Measurements from ENCODE around the gene EFCAB6. TPM values are rescaled to one million over a fixed set of nuclear protein-coding genes. Genes with fewer than 3 reads are reported as not detected.
"Not testable (repeated sequence)": the region's sequence is repeated elsewhere in the genome, so short reads cannot be mapped to it uniquely, and the experiment has no call there.

Gene EFCAB6
- total RNA-seq, 1 experiment from 2014 or later, result 2.5 TPM

GRCh38 chr22:43666457-43666856 lies 145.6 kb downstream of the EFCAB6 start:
- POLR2A ChIA-PET (ENCODE audit: unreplicated experiment), result no interaction called here
- no peaks in the 10 kb centered on the region for H4K20me1 ChIP-seq (ENCODE audit: insufficient read depth)
- CTCF ChIA-PET, result no interaction called here
- H3K27ac ChIP-seq, result no peak overlapping the region
- DNase-seq, result no peak
- H3K4me3 ChIP-seq, result no peak overlapping the region
- TF ChIP-seq, protein P1, sequence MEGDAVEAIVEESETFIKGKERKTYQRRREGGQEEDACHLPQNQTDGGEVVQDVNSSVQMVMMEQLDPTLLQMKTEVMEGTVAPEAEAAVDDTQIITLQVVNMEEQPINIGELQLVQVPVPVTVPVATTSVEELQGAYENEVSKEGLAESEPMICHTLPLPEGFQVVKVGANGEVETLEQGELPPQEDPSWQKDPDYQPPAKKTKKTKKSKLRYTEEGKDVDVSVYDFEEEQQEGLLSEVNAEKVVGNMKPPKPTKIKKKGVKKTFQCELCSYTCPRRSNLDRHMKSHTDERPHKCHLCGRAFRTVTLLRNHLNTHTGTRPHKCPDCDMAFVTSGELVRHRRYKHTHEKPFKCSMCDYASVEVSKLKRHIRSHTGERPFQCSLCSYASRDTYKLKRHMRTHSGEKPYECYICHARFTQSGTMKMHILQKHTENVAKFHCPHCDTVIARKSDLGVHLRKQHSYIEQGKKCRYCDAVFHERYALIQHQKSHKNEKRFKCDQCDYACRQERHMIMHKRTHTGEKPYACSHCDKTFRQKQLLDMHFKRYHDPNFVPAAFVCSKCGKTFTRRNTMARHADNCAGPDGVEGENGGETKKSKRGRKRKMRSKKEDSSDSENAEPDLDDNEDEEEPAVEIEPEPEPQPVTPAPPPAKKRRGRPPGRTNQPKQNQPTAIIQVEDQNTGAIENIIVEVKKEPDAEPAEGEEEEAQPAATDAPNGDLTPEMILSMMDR (conservative IDR thresholded peaks at IDR 0.05), result no peak
- no peak for TF ChIP-seq EZH2 (IDR thresholded peaks at IDR 0.05; ENCODE audit: low read depth)
- no TSS peak for BruUV-seq (replicated peaks)
- no peaks in the 10 kb centered on the region for H3K79me2 ChIP-seq (ENCODE audit: low read depth)
- H3K27me3 ChIP-seq (ENCODE audit: insufficient read depth, low read depth), result peaks cover 91% of the 10 kb centered on the region
- H3K9me2 ChIP-seq (ENCODE audit: insufficient read depth), result no peaks in the 10 kb centered on the region
- no peaks in the 10 kb centered on the region for H3K4me1 ChIP-seq (replicated peaks; ENCODE audit: insufficient read depth)
- no peaks in the 10 kb centered on the region for H3K9me3 ChIP-seq (ENCODE audit: insufficient read depth, low read depth)
- H3F3A ChIP-seq (ENCODE audit: insufficient read depth, low read depth), result no peaks in the 10 kb centered on the region
- H3K4me2 ChIP-seq, result no peak overlapping the region
- intact Hi-C loops (cut with micrococcal nuclease; ENCODE audit: unreplicated experiment), result no loop called here
- H3K36me3 ChIP-seq (ENCODE audit: low read depth), result no peaks in the 10 kb centered on the region
- H2AFZ ChIP-seq, result no peak overlapping the region

DNA sequence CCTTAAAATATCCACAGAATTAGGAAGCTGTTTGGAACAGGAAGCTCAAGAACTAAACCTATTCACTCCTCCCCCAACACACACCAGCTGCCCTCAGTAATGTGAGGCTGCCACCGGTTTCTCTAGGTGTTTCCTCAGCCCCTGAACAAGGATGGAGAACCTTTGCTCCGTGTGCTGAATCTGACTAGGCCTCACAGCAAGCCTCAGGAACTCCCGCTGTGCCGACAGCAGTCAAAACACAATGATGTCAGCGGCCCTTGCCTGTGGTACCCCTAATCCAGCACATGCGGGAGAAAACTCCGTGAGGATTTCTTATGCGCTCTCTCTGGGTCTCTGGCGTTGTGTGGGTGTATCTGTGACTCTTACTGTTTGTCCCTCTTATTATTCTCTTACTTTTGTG lies 153.3 kb downstream of the EFCAB6 start:
- TF ChIP-seq, protein P1 (conservative IDR thresholded peaks at IDR 0.05), result no peak
- no peak for TF ChIP-seq EZH2 (IDR thresholded peaks at IDR 0.05; ENCODE audit: low read depth)
- H3K79me2 ChIP-seq (ENCODE audit: low read depth), result no peaks in the 10 kb centered on the region
- CTCF ChIA-PET, result no interaction called here
- H4K20me1 ChIP-seq (ENCODE audit: insufficient read depth), result no peaks in the 10 kb centered on the region; the same call in 1 of the 2 replicates
- no TSS peak for BruUV-seq (replicated peaks)
- no peak for DNase-seq
- POLR2A ChIA-PET (ENCODE audit: unreplicated experiment), result no interaction called here
- peaks cover 91% of the 10 kb centered on the region for H3K27me3 ChIP-seq (ENCODE audit: insufficient read depth, low read depth)
- no peaks in the 10 kb centered on the region for H3K9me3 ChIP-seq (ENCODE audit: insufficient read depth, low read depth)
- no peaks in the 10 kb centered on the region for H3K36me3 ChIP-seq (ENCODE audit: low read depth)
- no peak overlapping the region for H3K4me3 ChIP-seq
- H2AFZ ChIP-seq, result no peak overlapping the region
- no peaks in the 10 kb centered on the region for H3F3A ChIP-seq (ENCODE audit: insufficient read depth, low read depth)
- no peak overlapping the region for H3K4me2 ChIP-seq
- H3K9me2 ChIP-seq (ENCODE audit: insufficient read depth), result no peaks in the 10 kb centered on the region
- intact Hi-C loops (cut with micrococcal nuclease; ENCODE audit: unreplicated experiment), result no loop called here
- no peaks in the 10 kb centered on the region for H3K4me1 ChIP-seq (replicated peaks; ENCODE audit: insufficient read depth)
- no peak overlapping the region for H3K27ac ChIP-seq

DNA sequence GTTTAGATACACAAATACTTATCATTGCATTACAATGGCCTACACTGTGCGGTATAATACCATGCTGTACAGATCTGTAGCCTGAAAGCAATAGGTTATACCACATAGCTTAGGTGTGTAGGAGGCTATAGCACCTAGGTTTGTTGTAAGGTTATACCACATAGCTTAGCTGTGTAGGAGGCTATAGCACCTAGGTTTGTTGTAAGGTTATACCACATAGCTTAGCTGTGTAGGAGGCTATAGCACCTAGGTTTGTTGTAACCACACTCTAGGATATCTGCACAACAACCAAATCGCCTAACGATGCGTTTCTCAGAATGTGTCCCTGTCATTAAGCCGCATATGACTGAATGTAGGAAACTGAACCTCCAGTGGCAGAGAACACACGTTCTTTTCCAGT lies 155.5 kb downstream of the EFCAB6 start:
- H3K27me3 ChIP-seq (ENCODE audit: insufficient read depth, low read depth), result peaks cover 94% of the 10 kb centered on the region
- H3K4me1 ChIP-seq (replicated peaks; ENCODE audit: insufficient read depth); H4K20me1 ChIP-seq (ENCODE audit: insufficient read depth); BruUV-seq (replicated peaks); DNase-seq; H3K4me2 ChIP-seq; H3K79me2 ChIP-seq (ENCODE audit: low read depth); H3K4me3 ChIP-seq; POLR2A ChIA-PET (ENCODE audit: unreplicated experiment); H3K27ac ChIP-seq; H3K36me3 ChIP-seq (ENCODE audit: low read depth); CTCF ChIA-PET; intact Hi-C loops (cut with micrococcal nuclease; ENCODE audit: unreplicated experiment); H3K9me3 ChIP-seq (ENCODE audit: insufficient read depth, low read depth); H2AFZ ChIP-seq; H3F3A ChIP-seq (ENCODE audit: insufficient read depth, low read depth); H3K9me2 ChIP-seq (ENCODE audit: insufficient read depth): not testable (repeated sequence)

DNA sequence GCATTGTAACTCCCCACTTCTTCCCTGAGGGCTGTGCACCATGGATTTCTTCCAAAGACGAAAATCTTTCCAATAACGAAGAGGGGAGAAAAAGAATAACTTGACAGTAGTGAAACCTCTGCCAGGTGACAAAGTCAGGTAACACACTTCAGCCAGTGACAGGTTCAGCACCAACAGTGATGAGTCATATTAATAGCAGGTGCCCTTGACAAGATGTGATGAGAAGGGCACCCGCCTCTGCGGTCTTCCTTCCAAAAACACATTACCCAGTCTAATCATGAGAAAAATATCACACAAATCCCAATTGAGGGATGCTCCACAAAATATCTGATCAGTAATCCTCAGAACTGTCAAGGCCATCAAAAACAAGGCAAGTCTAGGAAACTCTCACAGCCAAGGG lies 157.8 kb downstream of the EFCAB6 start:
- H3K9me2 ChIP-seq (ENCODE audit: insufficient read depth), result no peaks in the 10 kb centered on the region
- intact Hi-C loops (cut with micrococcal nuclease; ENCODE audit: unreplicated experiment), result no loop called here
- H3F3A ChIP-seq (ENCODE audit: insufficient read depth, low read depth), result no peaks in the 10 kb centered on the region
- no peak overlapping the region for H3K4me3 ChIP-seq
- H3K36me3 ChIP-seq (ENCODE audit: low read depth), result no peaks in the 10 kb centered on the region
- H3K27me3 ChIP-seq (ENCODE audit: insufficient read depth, low read depth), result peaks cover 89% of the 10 kb centered on the region
- H4K20me1 ChIP-seq (ENCODE audit: insufficient read depth), result no peaks in the 10 kb centered on the region; the same call in 1 of the 2 replicates
- BruUV-seq (replicated peaks), result no TSS peak
- H3K27ac ChIP-seq, result no peak overlapping the region
- H3K9me3 ChIP-seq (ENCODE audit: insufficient read depth, low read depth), result no peaks in the 10 kb centered on the region
- H3K4me2 ChIP-seq, result no peak overlapping the region
- no peak for DNase-seq
- TF ChIP-seq, protein P1 (conservative IDR thresholded peaks at IDR 0.05), result no peak
- no peak for TF ChIP-seq EZH2 (IDR thresholded peaks at IDR 0.05; ENCODE audit: low read depth)
- ChIA-PET CTCF (no interaction called here), POLR2A (ENCODE audit: unreplicated experiment) (no interaction called here)
- H2AFZ ChIP-seq, result no peak overlapping the region
- no peaks in the 10 kb centered on the region for H3K4me1 ChIP-seq (replicated peaks; ENCODE audit: insufficient read depth)
- H3K79me2 ChIP-seq (ENCODE audit: low read depth), result no peaks in the 10 kb centered on the region

Measured in PC-9 (cell line).